VCaP (cell line): ENCODE results near the gene XCL1.

Experiments
- H3K27ac ChIP-seq: fragments of 450-650 bp; 2 replicates; pipeline ENCODE4 v1.5.1; 2017
- TF ChIP-seq, protein P1 (sequence below): fragments of 450-650 bp; conservative IDR thresholded peaks from 2 replicates; pipeline ENCODE4 v1.5.1; 2017; ENCODE audit warnings: mild to moderate bottlenecking, moderate library complexity

XCL1 gene

DNA sequence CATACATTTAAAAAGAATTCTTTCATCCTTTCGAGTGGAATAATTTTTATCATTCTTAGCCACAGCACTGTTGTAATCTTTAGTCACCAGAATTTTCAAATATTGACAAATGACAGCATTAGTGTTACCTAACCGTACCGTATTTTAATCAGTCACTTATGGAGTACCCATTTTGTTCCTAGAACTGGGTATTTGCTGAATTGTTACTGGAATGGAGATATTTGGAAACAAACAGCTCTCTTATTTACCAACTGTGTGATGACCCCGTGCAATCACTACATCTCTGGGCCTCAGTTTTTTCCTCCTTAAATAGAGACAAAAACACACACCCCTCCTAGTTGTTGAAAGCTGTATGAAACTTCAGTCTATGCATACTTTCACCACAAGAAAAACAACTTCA lies 24.7 kb upstream of the XCL1 start:
- TF ChIP-seq, protein P1, sequence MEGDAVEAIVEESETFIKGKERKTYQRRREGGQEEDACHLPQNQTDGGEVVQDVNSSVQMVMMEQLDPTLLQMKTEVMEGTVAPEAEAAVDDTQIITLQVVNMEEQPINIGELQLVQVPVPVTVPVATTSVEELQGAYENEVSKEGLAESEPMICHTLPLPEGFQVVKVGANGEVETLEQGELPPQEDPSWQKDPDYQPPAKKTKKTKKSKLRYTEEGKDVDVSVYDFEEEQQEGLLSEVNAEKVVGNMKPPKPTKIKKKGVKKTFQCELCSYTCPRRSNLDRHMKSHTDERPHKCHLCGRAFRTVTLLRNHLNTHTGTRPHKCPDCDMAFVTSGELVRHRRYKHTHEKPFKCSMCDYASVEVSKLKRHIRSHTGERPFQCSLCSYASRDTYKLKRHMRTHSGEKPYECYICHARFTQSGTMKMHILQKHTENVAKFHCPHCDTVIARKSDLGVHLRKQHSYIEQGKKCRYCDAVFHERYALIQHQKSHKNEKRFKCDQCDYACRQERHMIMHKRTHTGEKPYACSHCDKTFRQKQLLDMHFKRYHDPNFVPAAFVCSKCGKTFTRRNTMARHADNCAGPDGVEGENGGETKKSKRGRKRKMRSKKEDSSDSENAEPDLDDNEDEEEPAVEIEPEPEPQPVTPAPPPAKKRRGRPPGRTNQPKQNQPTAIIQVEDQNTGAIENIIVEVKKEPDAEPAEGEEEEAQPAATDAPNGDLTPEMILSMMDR, result no peak
- no peak overlapping the region for H3K27ac ChIP-seq

DNA sequence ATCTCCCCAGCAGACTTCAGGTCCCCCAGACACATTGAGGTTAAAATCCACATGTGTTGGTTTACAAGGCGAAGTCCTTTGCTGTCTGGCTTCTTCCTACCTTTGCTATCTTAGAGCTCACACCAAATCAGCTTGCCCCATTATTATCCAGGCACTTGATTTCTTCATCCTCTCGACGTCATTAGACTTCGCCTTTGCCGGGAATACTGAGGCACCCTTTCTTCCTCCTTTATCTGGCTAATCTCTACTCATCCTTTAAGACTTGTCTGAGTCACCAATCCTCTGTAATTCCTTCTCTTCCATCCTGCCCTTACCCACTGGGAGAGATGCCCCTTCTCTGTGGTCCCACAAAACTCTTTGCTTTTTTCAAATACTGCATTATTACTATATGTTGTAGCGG lies 23.4 kb upstream of the XCL1 start:
- no peak overlapping the region for H3K27ac ChIP-seq
- TF ChIP-seq, protein P1, result no peak

DNA sequence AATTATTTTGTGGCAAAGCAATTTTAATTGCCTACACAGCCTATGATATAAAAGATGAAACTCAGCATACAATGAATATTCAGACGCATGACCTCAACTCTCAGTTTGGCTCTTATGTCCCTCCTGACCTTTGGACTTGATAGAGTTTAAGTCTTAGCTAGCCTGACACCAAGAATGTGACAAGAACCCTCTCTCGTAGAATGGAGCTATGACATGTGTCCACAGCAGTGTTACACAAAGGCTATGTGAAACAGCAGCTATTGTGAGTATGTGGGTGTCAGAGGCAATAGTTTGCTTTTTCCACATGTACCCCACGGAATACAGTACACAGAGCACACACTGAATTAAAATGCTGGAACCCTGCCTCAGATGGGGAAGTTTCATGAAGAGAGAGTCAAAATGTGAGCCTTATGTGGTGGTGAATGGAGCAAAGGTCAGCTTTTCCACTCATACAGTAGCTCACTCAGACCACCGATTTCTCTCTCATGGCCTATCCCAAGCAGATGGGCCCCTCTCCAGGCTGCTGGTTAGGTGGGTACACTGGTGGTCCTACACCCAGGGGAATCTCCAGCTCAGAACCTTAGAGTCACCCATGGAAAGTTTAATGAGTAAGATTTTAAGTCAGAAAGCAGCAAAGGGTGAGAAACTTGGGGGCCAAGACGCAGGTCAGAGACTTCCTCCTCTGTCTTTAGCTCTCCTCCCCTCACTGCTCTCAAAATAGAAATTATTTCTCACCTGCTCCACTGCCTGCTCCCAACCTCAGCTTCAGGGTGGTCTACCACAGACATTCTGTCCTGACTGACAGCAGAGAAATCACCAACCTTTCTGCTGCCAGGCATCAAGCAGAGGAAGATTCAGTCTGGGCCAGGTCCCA lies 22.5 kb upstream of the XCL1 start:
- TF ChIP-seq, protein P1, result no peak
- no peak overlapping the region for H3K27ac ChIP-seq

DNA sequence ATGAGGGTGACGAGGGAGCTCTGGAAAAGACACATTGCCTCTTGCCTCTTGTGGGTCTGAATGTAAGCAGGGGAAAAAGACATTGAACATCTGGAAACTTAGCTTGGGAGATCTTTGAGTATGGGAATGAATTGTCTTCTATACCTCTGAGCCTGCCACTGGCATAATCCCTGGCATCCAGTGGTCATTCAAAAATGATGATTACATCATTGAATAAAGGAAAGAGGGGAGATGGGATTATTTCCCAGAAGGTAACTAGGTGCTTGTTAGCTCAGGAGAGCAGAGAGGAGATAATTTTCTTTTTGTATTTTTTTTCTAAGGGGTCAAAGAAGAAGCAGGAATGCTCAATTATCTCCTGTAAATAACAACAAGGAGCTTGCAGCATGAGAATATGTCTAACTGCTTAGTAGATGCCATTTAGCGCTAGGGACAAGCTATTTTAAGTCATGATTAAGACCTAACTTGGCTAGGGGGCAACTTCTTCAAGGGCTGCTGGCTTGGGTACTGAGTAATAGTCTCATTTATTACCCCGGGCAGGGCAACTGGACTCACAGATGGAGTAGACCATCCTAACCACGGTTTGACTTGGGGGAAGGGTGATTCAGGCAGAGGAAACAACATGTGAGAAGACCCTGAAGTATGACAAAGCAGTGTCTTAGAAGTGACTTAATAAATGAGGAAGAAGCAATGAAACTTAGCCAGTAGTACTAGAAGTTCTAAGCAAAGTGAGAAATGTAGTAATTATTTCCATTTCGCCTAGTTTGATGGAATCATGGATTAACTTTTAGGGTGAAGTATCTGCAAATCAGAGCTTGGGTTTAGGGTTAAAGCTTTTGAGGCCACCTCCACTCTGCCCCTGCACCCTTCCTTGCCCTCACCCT lies 21.6 kb upstream of the XCL1 start:
- no peak overlapping the region for H3K27ac ChIP-seq
- TF ChIP-seq, protein P1, result no peak

DNA sequence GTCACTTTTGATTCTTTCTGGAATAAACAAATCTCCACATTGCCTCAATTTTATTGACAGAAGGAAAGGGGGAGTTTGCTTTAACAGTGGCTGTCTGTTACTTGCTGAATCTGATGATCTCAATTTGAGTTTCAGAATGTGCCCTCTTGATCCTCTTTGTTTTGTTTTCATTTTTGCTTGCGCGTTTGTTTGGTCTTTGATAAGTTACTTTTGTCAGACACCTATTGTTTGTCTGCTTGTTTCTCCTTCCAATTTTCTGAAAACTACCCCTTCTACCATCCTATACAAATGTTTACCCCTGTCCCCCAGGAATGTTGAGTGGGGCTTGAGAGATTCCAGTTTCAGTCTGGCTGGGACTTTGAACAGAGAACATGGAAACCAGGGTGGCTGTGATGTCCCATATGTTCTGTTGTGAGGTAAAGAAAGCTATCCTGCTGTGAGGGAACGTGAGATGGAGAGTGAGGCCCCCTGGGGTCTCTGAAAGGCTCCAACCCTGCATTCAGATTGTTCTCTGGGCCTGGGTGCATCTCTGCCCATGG lies 20.8 kb upstream of the XCL1 start:
- H3K27ac ChIP-seq, result no peak overlapping the region
- TF ChIP-seq, protein P1, result no peak

DNA sequence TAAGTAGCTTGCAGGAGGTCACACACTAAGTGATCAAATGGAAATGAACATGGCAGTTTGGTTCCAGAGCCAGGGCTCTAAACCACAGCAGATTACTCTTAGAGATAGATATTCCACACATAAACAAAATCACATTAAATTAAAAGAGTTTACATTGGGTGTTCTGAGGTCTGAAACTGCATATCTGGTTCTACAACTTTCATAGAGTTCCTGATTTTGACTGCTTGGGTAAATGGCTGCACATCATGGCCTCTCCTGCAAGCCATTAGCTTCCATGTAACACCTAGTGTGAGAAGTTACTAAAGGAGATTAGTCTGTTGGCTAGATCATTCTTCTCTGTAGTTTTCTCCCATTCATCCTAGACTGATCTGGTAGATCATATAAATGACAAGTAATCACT lies 19.8 kb upstream of the XCL1 start:
- H3K27ac ChIP-seq, result no peak overlapping the region
- TF ChIP-seq, protein P1, result no peak

DNA sequence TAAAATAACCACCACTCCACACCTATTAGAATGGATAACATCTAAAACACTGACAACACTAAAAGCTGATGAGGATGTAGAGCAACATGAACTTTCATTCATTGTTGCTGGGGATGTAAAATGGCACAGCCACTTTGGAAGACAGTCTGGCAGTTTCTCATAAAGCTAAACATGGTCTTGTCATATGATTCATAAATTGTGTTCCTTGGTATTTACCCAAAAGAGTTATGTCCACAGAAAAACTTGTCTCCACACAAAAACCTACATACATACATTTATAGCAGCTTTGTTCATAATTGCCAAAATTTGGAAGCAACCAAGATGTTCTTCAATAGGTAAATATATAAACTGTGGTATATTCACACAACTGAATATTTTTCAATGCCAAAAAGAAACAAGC lies 16.0 kb upstream of the XCL1 start:
- H3K27ac ChIP-seq, result no peak overlapping the region
- TF ChIP-seq, protein P1, result no peak
